GM19035 (cell line): ENCODE measurements around the gene BLVRB.
"Not testable (repeated sequence)": the region's sequence is repeated elsewhere in the genome, so short reads cannot be mapped to it uniquely, and the experiment has no call there.

Experiments
- ATAC-seq: cut with Tn5 transposase; IDR thresholded peaks from one replicate; pipeline ENCODE4 v1.9.1; 2021; ENCODE audit not compliant: unreplicated experiment

The BLVRB gene

GRCh38 chr19:40410030-40410389 lies 55.5 kb downstream of the BLVRB start:
- no peak for ATAC-seq

GRCh38 chr19:40408598-40408925 lies 57.0 kb downstream of the BLVRB start:
- ATAC-seq: not testable (repeated sequence)

GRCh38 chr19:40407714-40408597 lies 57.6 kb downstream of the BLVRB start:
- ATAC-seq: no peak

- peak; percentile 67 for ATAC-seq
These were observed 62.1 kb downstream of the BLVRB start for GRCh38 chr19:40403262-40403984.

GRCh38 chr19:40400559-40400958 lies 65.0 kb downstream of the BLVRB start:
- no peak for ATAC-seq

GRCh38 chr19:40398417-40399131 lies 67.0 kb downstream of the BLVRB start:
- no peak for ATAC-seq
